GM06990 (cell line): Measurements from ENCODE around the gene LMX1A.

Experiments used
- DNase-seq: peaks from one replicate; pipeline ENCODE4 v3.0.0-alpha.2; 2011; ENCODE audit not compliant: insufficient read length; ENCODE audit errors: extremely low read depth
- H3K27me3 ChIP-seq: replicated peaks from 2 replicates; pipeline ENCODE4 v1.6.0; 2011; ENCODE audit warnings: low read length; ENCODE audit not compliant: control insufficient read depth, insufficient read depth
- H3K36me3 ChIP-seq: 2 replicates; pipeline ENCODE4 v1.5.1; 2011; ENCODE audit warnings: low read length; ENCODE audit not compliant: control insufficient read depth, insufficient read depth
- H3K4me3 ChIP-seq: replicated peaks from 2 replicates; pipeline ENCODE4 v1.5.1; 2011; ENCODE audit warnings: low read depth, mild to moderate bottlenecking, control low read depth, low read length
- CTCF ChIP-seq: IDR thresholded peaks from 2 replicates; pipeline ENCODE4 v1.5.1; 2011; ENCODE audit warnings: low read length, control low read depth, mild to moderate bottlenecking, inconsistent platforms; ENCODE audit not compliant: insufficient read depth, poor library complexity, severe bottlenecking

Gene LMX1A

DNA sequence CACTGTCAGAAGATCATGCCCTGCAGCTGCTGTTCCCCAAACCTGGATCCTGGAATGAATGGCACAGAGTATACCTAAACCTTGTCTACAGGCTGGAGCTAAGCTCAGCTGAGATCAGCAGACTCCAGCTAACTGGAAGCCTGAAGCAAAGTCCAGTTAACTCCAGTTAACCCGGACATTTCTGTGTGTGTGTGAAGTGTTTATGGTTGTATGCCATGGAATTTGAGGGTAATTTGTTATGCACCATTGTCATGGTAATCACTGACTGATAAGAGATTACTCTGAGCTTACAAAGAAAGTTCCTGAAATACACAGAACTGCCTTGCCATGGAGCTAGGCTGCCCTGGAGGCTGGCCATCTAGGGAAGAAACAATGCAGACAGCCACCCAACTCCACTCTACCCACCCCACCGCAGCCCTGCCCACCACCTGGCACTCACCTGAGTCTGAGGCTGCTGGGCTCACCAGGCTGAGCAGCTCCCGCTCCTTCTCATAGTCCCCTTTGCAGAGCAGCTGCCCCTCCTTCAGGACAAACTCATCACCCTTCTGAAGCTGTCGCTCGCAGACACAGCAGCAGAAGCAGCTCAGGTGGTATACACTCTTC, 107.4 kb downstream of the LMX1A start:
- DNase-seq = no peak
- Histone ChIP-seq H3K4me3 (no peak overlapping the region), H3K27me3 (peaks cover 2% of the 10 kb centered on the region; the same call in 1 of the 2 replicates), H3K36me3 (no peaks in the 10 kb centered on the region)
- no peak for TF ChIP-seq CTCF

DNA sequence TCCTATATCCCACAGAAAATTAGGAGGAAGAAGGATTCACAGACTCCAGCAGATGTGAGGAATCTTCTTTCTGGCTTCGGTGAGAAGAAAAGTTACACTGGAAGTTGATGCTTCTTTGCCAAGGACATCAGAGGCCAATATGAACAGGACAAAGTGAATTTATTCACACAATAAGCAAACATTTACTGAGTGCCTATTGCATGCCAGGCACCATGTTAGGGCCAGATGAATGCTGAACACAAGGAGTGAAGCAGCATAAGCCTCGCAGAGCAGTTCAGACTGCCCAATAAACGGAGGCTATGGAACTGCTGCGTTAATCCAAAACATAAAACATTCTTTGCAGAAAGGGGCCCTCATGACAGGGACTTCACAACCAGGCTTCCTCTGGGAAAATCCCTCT, 114.6 kb downstream of the LMX1A start:
- TF ChIP-seq CTCF = no peak
- Histone ChIP-seq H3K36me3 (no peaks in the 10 kb centered on the region), H3K4me3 (no peak overlapping the region), H3K27me3 (no peaks in the 10 kb centered on the region)
- DNase-seq = no peak

DNA sequence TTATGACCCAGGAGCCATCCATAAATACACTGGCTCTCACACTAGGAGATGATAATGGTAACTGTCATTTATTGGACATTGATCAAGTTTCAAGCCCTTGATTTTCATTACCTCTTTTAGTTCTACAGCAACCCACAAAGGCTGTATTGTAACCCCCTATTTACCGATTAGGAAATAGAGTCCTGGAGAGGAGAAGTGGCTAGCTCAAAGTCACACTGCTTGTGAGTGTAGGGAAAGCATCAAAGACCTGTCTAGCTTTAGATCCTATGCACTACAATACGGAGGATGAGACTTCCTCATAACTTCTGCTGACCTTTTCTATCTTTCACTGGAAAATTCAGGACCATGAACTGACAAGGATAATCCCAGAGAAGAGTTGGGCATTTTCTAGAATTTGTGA, 115.2 kb downstream of the LMX1A start:
- no peak for TF ChIP-seq CTCF
- Histone ChIP-seq H3K4me3 (no peak overlapping the region), H3K27me3 (no peaks in the 10 kb centered on the region; the same call in 1 of the 2 replicates), H3K36me3 (no peaks in the 10 kb centered on the region)
- DNase-seq = no peak

DNA sequence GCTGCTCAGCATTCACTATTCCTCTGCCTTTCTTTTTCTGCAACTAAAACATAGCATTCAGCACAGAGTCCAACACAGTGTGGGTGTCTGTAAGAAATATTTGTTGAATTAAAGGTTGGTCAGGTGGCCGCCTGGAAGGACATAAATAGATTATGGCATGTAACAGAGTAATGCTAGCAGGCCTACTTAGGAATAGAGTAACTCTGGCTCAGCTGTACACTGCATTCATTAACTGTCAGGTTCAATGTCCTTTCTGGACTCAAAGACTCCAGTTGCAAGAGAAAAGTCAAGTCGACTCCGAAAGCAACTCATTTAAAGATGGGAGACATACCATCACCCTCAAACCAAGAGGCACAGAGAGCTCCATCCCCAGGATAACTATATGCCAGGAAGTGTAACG, 116.0 kb downstream of the LMX1A start:
- DNase-seq = no peak
- Histone ChIP-seq H3K36me3 (no peaks in the 10 kb centered on the region), H3K4me3 (no peak overlapping the region), H3K27me3 (no peaks in the 10 kb centered on the region; the same call in 1 of the 2 replicates)
- TF ChIP-seq CTCF = no peak

- Histone ChIP-seq H3K36me3 (no peaks in the 10 kb centered on the region), H3K4me3 (no peak overlapping the region), H3K27me3 (no peaks in the 10 kb centered on the region; the same call in 1 of the 2 replicates)
- DNase-seq = no peak
- no peak for TF ChIP-seq CTCF
These were observed 116.6 kb downstream of the LMX1A start for GRCh38 chr1:165239873-165240272.
